ENCODE data around the gene FKBP5.

Gene FKBP5

DNA sequence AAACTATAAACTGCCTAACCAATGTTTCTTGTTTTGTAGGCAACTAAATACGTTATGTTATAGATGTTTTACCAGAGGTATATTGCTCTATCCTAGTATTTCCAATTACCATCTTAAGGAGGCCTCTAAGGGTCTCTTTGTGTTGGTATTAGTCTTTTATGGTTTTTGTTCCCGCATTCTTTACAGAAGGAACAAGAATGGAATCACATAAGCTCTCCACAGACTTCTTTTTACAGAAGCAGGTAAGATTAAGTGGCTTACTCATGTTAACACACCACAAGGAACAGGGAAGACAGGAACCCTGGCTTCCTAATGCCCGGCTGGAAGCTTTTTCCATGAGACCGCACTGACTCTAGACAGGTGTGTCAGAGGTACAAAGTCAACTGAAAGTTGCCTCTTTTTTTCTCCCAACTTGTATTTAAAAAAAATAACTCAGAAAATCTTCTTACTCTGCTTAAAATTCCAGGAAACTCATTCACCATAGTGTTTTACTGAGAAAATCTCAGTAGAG is 55.1 kb downstream of the FKBP5 start:
- peaks cover 23% of the 10 kb centered on the region for H3K36me3 ChIP-seq (ENCODE audit: insufficient read depth, low read length)
- H2AFZ ChIP-seq (ENCODE audit: low read depth, low read length), result no peak overlapping the region
- H3K9me3 ChIP-seq (ENCODE audit: low read length), result no peaks in the 10 kb centered on the region
- peaks cover 4% of the 10 kb centered on the region for H3K4me1 ChIP-seq (ENCODE audit: insufficient read depth, low read length)
- H3K27me3 ChIP-seq (ENCODE audit: insufficient read depth, low read length), result no peaks in the 10 kb centered on the region
- no peak overlapping the region for H3K4me3 ChIP-seq (ENCODE audit: low read length)

GRCh38 chr6:35629876-35630378 is 58.8 kb downstream of the FKBP5 start:
- Histone ChIP-seq H3K4me3 (ENCODE audit: low read length) (no peak overlapping the region), H3K36me3 (ENCODE audit: insufficient read depth, low read length) (peaks cover 8% of the 10 kb centered on the region), H3K9me3 (ENCODE audit: low read length) (no peaks in the 10 kb centered on the region), H3K4me1 (ENCODE audit: insufficient read depth, low read length) (no peaks in the 10 kb centered on the region), H3K27me3 (ENCODE audit: insufficient read depth, low read length) (no peaks in the 10 kb centered on the region), H2AFZ (ENCODE audit: low read depth, low read length) (no peak overlapping the region)

- H3K36me3 ChIP-seq (ENCODE audit: insufficient read depth, low read length), result peaks cover 15% of the 10 kb centered on the region
- no peaks in the 10 kb centered on the region for H3K27me3 ChIP-seq (ENCODE audit: insufficient read depth, low read length)
Measured at GRCh38 chr6:35626401-35626800, 62.3 kb downstream of the FKBP5 start.

DNA sequence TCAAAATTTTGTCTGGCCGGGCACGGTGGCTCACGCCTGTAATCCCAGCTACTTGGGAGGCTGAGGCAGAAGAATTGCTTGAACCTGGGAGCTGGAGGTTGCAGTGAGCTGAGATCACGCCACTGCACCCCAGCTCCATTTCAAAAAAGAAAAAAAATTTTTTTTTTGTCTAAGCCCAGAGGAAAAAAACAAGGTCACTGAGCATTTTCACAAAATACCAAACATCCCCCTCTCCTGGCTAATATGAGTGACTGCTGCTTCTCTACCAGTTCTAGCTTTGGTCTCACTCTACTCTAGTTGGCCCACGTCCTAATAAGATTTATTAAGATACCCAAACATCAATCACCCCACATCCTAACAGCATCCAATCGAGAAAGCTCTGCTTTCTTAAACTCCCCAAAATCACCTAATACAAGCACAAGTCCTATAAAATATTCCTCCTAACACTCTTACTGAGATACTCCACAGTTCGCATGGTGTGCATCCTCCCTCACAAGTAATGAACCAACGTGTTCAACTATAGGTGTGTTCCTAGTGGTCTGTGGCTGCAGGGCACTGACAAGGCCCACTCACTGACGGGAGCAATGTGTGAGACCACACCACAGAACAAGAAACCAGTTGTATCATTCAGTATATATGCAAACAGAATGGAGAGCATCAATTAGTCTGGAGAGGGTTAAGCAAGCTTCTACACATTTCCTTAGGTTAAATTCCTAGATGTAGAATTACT is 64.2 kb downstream of the FKBP5 start:
- H3K9me3 ChIP-seq (ENCODE audit: low read length), result no peaks in the 10 kb centered on the region
- no peaks in the 10 kb centered on the region for H3K4me1 ChIP-seq (ENCODE audit: insufficient read depth, low read length)
- no peak overlapping the region for H3K4me3 ChIP-seq (ENCODE audit: low read length)
- peaks cover 18% of the 10 kb centered on the region for H3K36me3 ChIP-seq (ENCODE audit: insufficient read depth, low read length)
- no peak overlapping the region for H2AFZ ChIP-seq (ENCODE audit: low read depth, low read length)
- no peaks in the 10 kb centered on the region for H3K27me3 ChIP-seq (ENCODE audit: insufficient read depth, low read length)

More at GRCh38 chr6:35626401-35626800, 62.3 kb downstream of the FKBP5 start:
- no peaks in the 10 kb centered on the region for H3K9me3 ChIP-seq (ENCODE audit: low read length)
- H2AFZ ChIP-seq (ENCODE audit: low read depth, low read length), result no peak overlapping the region
- no peak overlapping the region for H3K4me3 ChIP-seq (ENCODE audit: low read length)
- H3K4me1 ChIP-seq (ENCODE audit: insufficient read depth, low read length), result no peaks in the 10 kb centered on the region

- Histone ChIP-seq H3K36me3 (ENCODE audit: insufficient read depth, low read length) (peaks cover 34% of the 10 kb centered on the region), H2AFZ (ENCODE audit: low read depth, low read length) (no peak overlapping the region), H3K9me3 (ENCODE audit: low read length) (no peaks in the 10 kb centered on the region), H3K4me3 (ENCODE audit: low read length) (no peak overlapping the region), H3K4me1 (ENCODE audit: insufficient read depth, low read length) (no peaks in the 10 kb centered on the region), H3K27me3 (ENCODE audit: insufficient read depth, low read length) (no peaks in the 10 kb centered on the region)
Measured at GRCh38 chr6:35622283-35622682, 66.4 kb downstream of the FKBP5 start.

GRCh38 chr6:35620706-35621105 is 68.0 kb downstream of the FKBP5 start:
- H3K4me3 ChIP-seq (ENCODE audit: low read length), result no peak overlapping the region
- no peak overlapping the region for H2AFZ ChIP-seq (ENCODE audit: low read depth, low read length)
- H3K36me3 ChIP-seq (ENCODE audit: insufficient read depth, low read length), result peaks cover 39% of the 10 kb centered on the region
- H3K4me1 ChIP-seq (ENCODE audit: insufficient read depth, low read length), result no peaks in the 10 kb centered on the region
- H3K9me3 ChIP-seq (ENCODE audit: low read length), result no peaks in the 10 kb centered on the region
- H3K27me3 ChIP-seq (ENCODE audit: insufficient read depth, low read length), result no peaks in the 10 kb centered on the region

DNA sequence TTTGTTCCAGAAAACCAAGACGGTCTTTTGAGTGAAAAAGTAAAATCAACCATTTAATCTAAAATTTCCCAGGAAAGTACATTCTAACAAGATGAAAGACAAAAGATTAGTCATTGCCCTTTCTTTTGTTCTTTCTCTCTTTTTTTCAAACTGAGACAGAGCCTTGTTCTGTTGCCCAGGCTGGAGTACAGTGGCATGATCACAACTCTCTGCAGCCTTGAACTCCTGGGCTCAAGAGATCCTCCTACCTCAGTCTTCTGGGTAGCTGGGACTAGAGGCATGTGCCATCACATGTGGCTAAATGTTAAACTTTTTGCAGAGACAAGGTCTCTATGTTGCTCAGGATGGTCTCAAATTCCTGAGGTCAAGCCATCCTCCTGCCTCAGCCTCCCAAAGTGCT is 75.0 kb downstream of the FKBP5 start:
- no peaks in the 10 kb centered on the region for H3K27me3 ChIP-seq (ENCODE audit: insufficient read depth, low read length)
- peaks cover 37% of the 10 kb centered on the region for H3K36me3 ChIP-seq (ENCODE audit: insufficient read depth, low read length)
- no peak overlapping the region for H2AFZ ChIP-seq (ENCODE audit: low read depth, low read length)
- H3K4me3 ChIP-seq (ENCODE audit: low read length), result no peak overlapping the region
- H3K9me3 ChIP-seq (ENCODE audit: low read length), result no peaks in the 10 kb centered on the region
- no peaks in the 10 kb centered on the region for H3K4me1 ChIP-seq (ENCODE audit: insufficient read depth, low read length)

GRCh38 chr6:35611240-35611639 is 77.5 kb downstream of the FKBP5 start:
- H2AFZ ChIP-seq (ENCODE audit: low read depth, low read length), result no peak overlapping the region
- peaks cover 4% of the 10 kb centered on the region for H3K9me3 ChIP-seq (ENCODE audit: low read length)
- peaks cover 21% of the 10 kb centered on the region for H3K36me3 ChIP-seq (ENCODE audit: insufficient read depth, low read length)
- no peaks in the 10 kb centered on the region for H3K4me1 ChIP-seq (ENCODE audit: insufficient read depth, low read length)
- H3K27me3 ChIP-seq (ENCODE audit: insufficient read depth, low read length), result no peaks in the 10 kb centered on the region
- H3K4me3 ChIP-seq (ENCODE audit: low read length), result no peak overlapping the region

DNA sequence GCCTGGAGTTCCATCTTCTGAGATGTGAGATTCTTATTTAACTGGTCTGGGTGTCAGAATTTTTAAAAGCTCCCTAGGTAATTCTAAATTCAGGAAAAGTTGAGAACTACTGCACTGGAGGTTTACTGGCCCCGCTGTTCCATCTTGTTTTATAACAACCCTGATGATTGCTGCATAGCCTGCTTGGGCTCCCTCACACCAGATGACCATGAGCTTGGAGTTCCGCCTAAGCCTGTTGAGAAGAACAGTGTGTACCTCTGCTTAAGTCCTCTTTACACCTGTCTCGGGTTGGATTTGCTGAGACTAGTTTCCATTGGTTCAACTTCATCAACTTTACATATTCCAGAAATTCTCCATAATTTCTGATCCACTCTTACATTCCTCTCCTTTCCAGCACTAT is 77.9 kb downstream of the FKBP5 start:
- H3K4me3 ChIP-seq (ENCODE audit: low read length), result no peak overlapping the region
- peaks cover 4% of the 10 kb centered on the region for H3K9me3 ChIP-seq (ENCODE audit: low read length)
- no peaks in the 10 kb centered on the region for H3K27me3 ChIP-seq (ENCODE audit: insufficient read depth, low read length)
- peaks cover 18% of the 10 kb centered on the region for H3K36me3 ChIP-seq (ENCODE audit: insufficient read depth, low read length)
- no peaks in the 10 kb centered on the region for H3K4me1 ChIP-seq (ENCODE audit: insufficient read depth, low read length)
- no peak overlapping the region for H2AFZ ChIP-seq (ENCODE audit: low read depth, low read length)

- H3K4me3 ChIP-seq (ENCODE audit: low read length), result no peak overlapping the region
- H3K4me1 ChIP-seq (ENCODE audit: insufficient read depth, low read length), result no peaks in the 10 kb centered on the region
- no peak overlapping the region for H2AFZ ChIP-seq (ENCODE audit: low read depth, low read length)
Measured at GRCh38 chr6:35609588-35609987, 79.1 kb downstream of the FKBP5 start.

DNA sequence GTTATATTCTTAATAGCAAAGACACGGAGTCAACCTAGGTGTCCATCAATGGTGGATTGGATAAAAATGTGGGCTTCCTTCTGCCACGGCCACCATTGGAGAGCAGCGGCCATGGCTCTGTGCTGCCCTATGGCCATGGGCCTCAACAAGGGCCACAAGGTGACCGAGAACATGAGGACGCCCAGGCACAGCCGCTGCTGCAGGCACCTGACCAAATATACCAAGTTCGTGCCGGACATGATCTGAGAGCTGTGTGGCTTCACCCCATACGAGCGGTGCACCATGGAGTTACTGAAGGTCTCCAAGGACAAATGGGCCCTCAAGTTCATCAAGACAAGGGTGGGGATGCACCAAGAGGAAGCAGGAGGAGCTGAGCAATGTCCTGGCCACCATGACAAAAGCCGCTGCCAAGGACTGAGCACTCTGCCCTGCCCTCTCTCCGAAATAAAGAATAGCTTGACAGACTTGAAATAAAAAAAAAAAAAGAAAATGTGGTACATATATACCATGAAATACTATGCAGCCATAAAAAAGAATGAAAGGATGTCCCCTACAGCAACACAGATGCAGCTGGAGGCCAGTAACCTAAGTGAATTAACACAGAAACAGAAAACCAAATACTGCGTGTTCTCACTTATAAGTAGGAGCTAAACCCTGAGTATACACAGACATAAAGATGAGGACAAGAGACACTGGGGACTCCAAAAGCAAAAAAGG is 81.0 kb downstream of the FKBP5 start:
- peaks cover 9% of the 10 kb centered on the region for H3K36me3 ChIP-seq (ENCODE audit: insufficient read depth, low read length)
- H3K27me3 ChIP-seq (ENCODE audit: insufficient read depth, low read length), result no peaks in the 10 kb centered on the region
- no peak overlapping the region for H3K4me3 ChIP-seq (ENCODE audit: low read length)
- peaks cover 6% of the 10 kb centered on the region for H3K9me3 ChIP-seq (ENCODE audit: low read length)
- H3K4me1 ChIP-seq (ENCODE audit: insufficient read depth, low read length), result no peaks in the 10 kb centered on the region
- no peak overlapping the region for H2AFZ ChIP-seq (ENCODE audit: low read depth, low read length)

More at GRCh38 chr6:35609588-35609987, 79.1 kb downstream of the FKBP5 start:
- H3K27me3 ChIP-seq (ENCODE audit: insufficient read depth, low read length), result no peaks in the 10 kb centered on the region
- H3K36me3 ChIP-seq (ENCODE audit: insufficient read depth, low read length), result peaks cover 15% of the 10 kb centered on the region
- H3K9me3 ChIP-seq (ENCODE audit: low read length), result peaks cover 6% of the 10 kb centered on the region

- peaks cover 19% of the 10 kb centered on the region for H3K4me1 ChIP-seq (ENCODE audit: insufficient read depth, low read length)
- H3K9me3 ChIP-seq (ENCODE audit: low read length), result peaks cover 6% of the 10 kb centered on the region
- H3K27me3 ChIP-seq (ENCODE audit: insufficient read depth, low read length), result no peaks in the 10 kb centered on the region
- no peak overlapping the region for H3K4me3 ChIP-seq (ENCODE audit: low read length)
- no peak overlapping the region for H2AFZ ChIP-seq (ENCODE audit: low read depth, low read length)
- peaks cover 5% of the 10 kb centered on the region for H3K36me3 ChIP-seq (ENCODE audit: insufficient read depth, low read length)
Measured at GRCh38 chr6:35605600-35605999, 83.1 kb downstream of the FKBP5 start.
